Psoas muscle (tissue), 8 donors: ENCODE measurements around the gene BICC1. TPM values are rescaled to one million over a fixed set of nuclear protein-coding genes. Genes with fewer than 3 reads are reported as not detected.

Experiments used
- ATAC-seq, 4 donors: fragments of 200-7000 bp; cut with Tn5 transposase; one replicate each; pipeline ENCODE4 v1.9.1; 2020; ENCODE audit warnings: moderate library complexity in 3 of 4, mild to moderate bottlenecking in 2 of 4
- DNase-seq, 2 donors: peaks; one replicate each; pipeline ENCODE4 v3.0.0-alpha.2; 2020
- H3K27ac ChIP-seq: fragments of 200-600 bp; one replicate; pipeline ENCODE4 v1.8.0; 2022
- H3K27me3 ChIP-seq, 3 donors: fragments of 200-600 bp in 1 of 3; one replicate each; pipeline versions ENCODE4 v1.6.1 to v1.8.0; 2013 to 2022; ENCODE audit warnings: low read length in 2 of 3, mild to moderate bottlenecking in 2 of 3, moderate library complexity in 1 of 3; ENCODE audit not compliant: insufficient read depth in 3 of 3
- H3K36me3 ChIP-seq, 2 donors: fragments of 200-600 bp in 1 of 2; one replicate each; pipeline versions ENCODE4 v1.6.1 to v1.8.0; 2013 to 2022; ENCODE audit warnings: low read depth in 1 of 2, mild to moderate bottlenecking in 1 of 2, moderate library complexity in 1 of 2; ENCODE audit not compliant: insufficient read depth in 1 of 2
- H3K4me1 ChIP-seq: fragments of 200-600 bp; one replicate; pipeline ENCODE4 v1.8.0; 2022
- H3K4me3 ChIP-seq: fragments of 200-600 bp; one replicate; pipeline ENCODE4 v1.8.0; 2022; ENCODE audit warnings: mild to moderate bottlenecking
- H3K9me3 ChIP-seq: fragments of 200-600 bp; one replicate; pipeline ENCODE4 v1.8.0; 2022
- WGBS, 3 donors: extraction: QIAGEN DNeasy Blood & Tissue Kit; methylation state at CpG; one replicate each; pipeline versions ENCODE4 v1.1.6 to v1.1.7; 2013; 5-methylcytosine and 5-hydroxymethylcytosine counted together
- intact Hi-C, 2 donors: fragments of 100-400 bp; cut with DNase I; formaldehyde crosslinking; loops; one replicate each; pipeline versions ENCODE4 v1.11.0 to v1.14.2; 2022
- polyA plus RNA-seq, 3 donors: library from polyadenylated mRNA; stranded (reverse); fragments of 200-250 nt; gene quantifications; one replicate each; pipeline ENCODE4 v1.2.3, GENCODE V29; 2013
- total RNA-seq, 4 donors: library from RNA; stranded (reverse); fragmentation: NEBNext Ultra II Directional in 2 of 4; extraction: Animal tissue kit (Norgen Biotek cat#: 25700) in 2 of 4; gene quantifications; one replicate each; pipeline versions ENCODE4 v1.2.1 to v1.2.4, GENCODE V29; 2021 to 2023
- TF ChIP-seq, protein P1 (sequence below): fragments of 200-600 bp; IDR thresholded peaks from one replicate; pipeline ENCODE4 v1.8.0; 2022; ENCODE audit warnings: antibody characterized with exemption
- donor health status: healthy with polysubstance abuse.
- donor health status: DM: no; HTN: no; CAD: no; lungs with moderate emphysema.
- donor health status: Bipolar disorder and iron deficiency.
- donor health status: healthy.
- donor health status: DM: yes; HTN: yes; CAD: no.
- donor health status: DM: no; HTN: no; CAD: no.
- donor health status: DM: no; HTN: no; CAD: no.
- donor health status: DM: yes; HTN: yes; CAD: no.

The BICC1 gene
- total and polyA plus RNA-seq, 7 donors: 4.7 to 13.2 (median 6.9) TPM

GRCh38 chr10:58870070-58870469 lies 357.4 kb downstream of the BICC1 start:
- H3K4me3 ChIP-seq: no peak overlapping the region
- no peak overlapping the region for H3K27ac ChIP-seq
- H3K27me3 ChIP-seq: no peaks in the 10 kb centered on the region
- no peaks in the 10 kb centered on the region for H3K9me3 ChIP-seq
- TF ChIP-seq, protein P1, sequence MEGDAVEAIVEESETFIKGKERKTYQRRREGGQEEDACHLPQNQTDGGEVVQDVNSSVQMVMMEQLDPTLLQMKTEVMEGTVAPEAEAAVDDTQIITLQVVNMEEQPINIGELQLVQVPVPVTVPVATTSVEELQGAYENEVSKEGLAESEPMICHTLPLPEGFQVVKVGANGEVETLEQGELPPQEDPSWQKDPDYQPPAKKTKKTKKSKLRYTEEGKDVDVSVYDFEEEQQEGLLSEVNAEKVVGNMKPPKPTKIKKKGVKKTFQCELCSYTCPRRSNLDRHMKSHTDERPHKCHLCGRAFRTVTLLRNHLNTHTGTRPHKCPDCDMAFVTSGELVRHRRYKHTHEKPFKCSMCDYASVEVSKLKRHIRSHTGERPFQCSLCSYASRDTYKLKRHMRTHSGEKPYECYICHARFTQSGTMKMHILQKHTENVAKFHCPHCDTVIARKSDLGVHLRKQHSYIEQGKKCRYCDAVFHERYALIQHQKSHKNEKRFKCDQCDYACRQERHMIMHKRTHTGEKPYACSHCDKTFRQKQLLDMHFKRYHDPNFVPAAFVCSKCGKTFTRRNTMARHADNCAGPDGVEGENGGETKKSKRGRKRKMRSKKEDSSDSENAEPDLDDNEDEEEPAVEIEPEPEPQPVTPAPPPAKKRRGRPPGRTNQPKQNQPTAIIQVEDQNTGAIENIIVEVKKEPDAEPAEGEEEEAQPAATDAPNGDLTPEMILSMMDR: no peak
- 94 to 96% (median 95%) methylated on average over 4 of the region's 4 CpGs for WGBS, 3 donors
- no peaks in the 10 kb centered on the region for H3K36me3 ChIP-seq
- ATAC-seq (no peak), DNase-seq (no peak)
- intact Hi-C loops: no loop called here
- no peaks in the 10 kb centered on the region for H3K4me1 ChIP-seq

DNA sequence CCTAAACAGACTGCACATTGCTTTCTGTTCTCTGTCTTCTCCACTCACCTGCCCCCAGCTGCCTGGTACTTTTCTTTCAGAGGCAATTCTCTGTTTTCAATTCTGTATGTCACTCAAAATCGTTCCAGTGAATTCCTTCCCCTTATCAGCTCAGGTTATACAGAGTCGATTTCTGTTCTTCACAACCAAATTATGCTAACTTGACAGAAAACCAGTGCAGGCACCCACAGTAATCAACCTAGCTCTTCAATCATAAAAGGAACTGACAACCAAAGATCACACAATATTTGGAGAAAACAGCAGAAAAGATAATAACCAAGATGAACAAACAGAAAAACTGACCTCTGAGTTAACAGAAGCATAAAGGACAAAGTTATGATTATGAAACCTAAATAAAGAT lies 360.5 kb downstream of the BICC1 start:
- TF ChIP-seq, protein P1: no peak
- H3K27ac ChIP-seq: no peak overlapping the region
- H3K9me3 ChIP-seq: no peaks in the 10 kb centered on the region
- DNase-seq (no peak), ATAC-seq (no peak)
- no peak overlapping the region for H3K4me3 ChIP-seq
- intact Hi-C loops: no loop called here
- no peaks in the 10 kb centered on the region for H3K4me1 ChIP-seq
- no peaks in the 10 kb centered on the region for H3K27me3 ChIP-seq
- 75 to 95% (median 83%) methylated on average over 2 of the region's 2 CpGs for WGBS, 3 donors
- no peaks in the 10 kb centered on the region for H3K36me3 ChIP-seq

Other genes with a start within 250 kb of the BICC1 start
- 10 to 100 TPM in 1 of 4 donors, 1 to 10 TPM in 3; 3.7 to 10.8 (median 4.4) TPM for gene IPMK, start 245.0 kb upstream of the BICC1 start, total RNA-seq
- gene IPMK, start 245.0 kb upstream of the BICC1 start, polyA plus RNA-seq: 1 to 10 TPM; 2.3 to 5.6 (median 2.6) TPM
- gene CISD1, start 243.7 kb upstream of the BICC1 start, total RNA-seq: 100 to 1,000 TPM in 3 of 4 donors, 10 to 100 TPM in 1; 64.5 to 134 (median 112) TPM
- 10 to 100 TPM; 87.7 to 95.3 (median 89.1) TPM for gene CISD1, start 243.7 kb upstream of the BICC1 start, polyA plus RNA-seq
- gene UBE2D1, start 177.9 kb upstream of the BICC1 start, total RNA-seq: 100 to 1,000 TPM in 1 of 4 donors, 10 to 100 TPM in 3; 36.6 to 115 (median 46.6) TPM
- 100 to 1,000 TPM in 2 of 3 donors, 10 to 100 TPM in 1; 23.8 to 120 (median 104) TPM for gene UBE2D1, start 177.9 kb upstream of the BICC1 start, polyA plus RNA-seq
- gene TFAM, start 127.5 kb upstream of the BICC1 start, total RNA-seq: 10 to 100 TPM; 22.7 to 36.0 (median 30.2) TPM
- 10 to 100 TPM; 10.0 to 24.4 (median 18.7) TPM for gene TFAM, start 127.5 kb upstream of the BICC1 start, polyA plus RNA-seq